H1 (cell line): ENCODE measurements around the gene ARHGEF28. TPM values are rescaled to one million over a fixed set of nuclear protein-coding genes. Genes with fewer than 3 reads are reported as not detected.

Experiments used
- EZH2 ChIP-seq: fragments of 200-600 bp; sonication (generic); IDR thresholded peaks from 2 replicates; pipeline ENCODE4 v1.7.1; 2012; ENCODE audit warnings: low read depth, mild to moderate bottlenecking, moderate library complexity, low read length, inconsistent platforms; ENCODE audit not compliant: severe bottlenecking
- SIN3A ChIP-seq, 2 experiments: IDR thresholded peaks in 1 of 2; conservative IDR thresholded peaks in 1 of 2; 2 replicates each; pipeline ENCODE4 v1.6.1; 2011 to 2012; ENCODE audit warnings: low read length in 2 of 2, improper control_type of control experiment in 1 of 2, low read depth in 1 of 2, mild to moderate bottlenecking in 1 of 2
- SIRT6 ChIP-seq: IDR thresholded peaks from one replicate; pipeline ENCODE4 v1.7.1; 2012; ENCODE audit warnings: low read length, inconsistent platforms
- SIX5 ChIP-seq: IDR thresholded peaks from 2 replicates; pipeline ENCODE4 v1.6.1; 2011; ENCODE audit warnings: mild to moderate bottlenecking, low read depth, low read length
- polyA plus RNA-seq, 7 experiments: library from polyadenylated mRNA; depleted of rRNA in 3 of 7; stranded (reverse) in 5 of 7; unstranded in 2 of 7; fragments of >200 nt in 5 of 7; fragments of 200-250 nt in 2 of 7; gene quantifications; 1 replicate in 5 of 7; 2 replicates in 1 of 7; 4 replicates in 1 of 7; pipeline versions ENCODE4 v1.2.1 to v1.2.3, GENCODE V29; 2011 to 2013; ENCODE audit warnings: missing spikeins in 2 of 7, mixed read lengths in 2 of 7
- total RNA-seq: library from RNA; stranded (reverse); fragmentation: NEBNext Ultra II Directional; extraction: Animal tissue kit (Norgen Biotek cat#: 25700); gene quantifications from 2 replicates; pipeline ENCODE4 v1.2.1, GENCODE V29; 2021

The ARHGEF28 gene
- total and polyA plus RNA-seq, 2 of the 8 experiments (the other 6 are each of a cell fraction or from before 2014, with no cell fraction given), result 0.33 to 1.0 TPM

DNA sequence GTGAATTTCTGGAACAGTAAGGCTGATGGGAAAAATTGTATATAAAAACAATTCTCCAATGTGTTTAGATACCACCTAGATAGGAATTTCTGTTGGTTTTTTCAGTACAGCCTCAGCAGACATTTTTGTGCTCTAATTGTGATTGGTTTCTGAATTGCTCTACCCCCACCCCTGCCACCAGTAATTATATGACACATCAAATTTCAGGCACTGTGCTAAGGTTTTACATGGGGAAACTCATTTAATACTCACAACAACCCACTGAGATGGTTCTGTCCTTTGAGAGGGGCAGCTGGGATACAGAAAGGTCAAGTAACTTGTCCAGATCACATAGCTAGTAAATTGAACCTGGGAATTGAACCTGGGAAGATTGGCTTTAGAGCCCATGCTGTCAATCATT lies 288.0 kb downstream of the ARHGEF28 start (continued):
- TF ChIP-seq EZH2 (no peak), SIRT6 (no peak), SIX5 (no peak), SIN3A (conservative IDR thresholded peaks at IDR 0.05 in 1 of 2, IDR thresholded peaks at IDR 0.05 in 1 of 2; ENCODE audit: low read depth in 1 of 2, low read length in 2 of 2) (no peak)
